NCI-H345 treated with DMSO at 0.1 percent for 48 hours (cell line): ENCODE measurements around the gene ANHX.
"Not testable (repeated sequence)": the region's sequence is repeated elsewhere in the genome, so short reads cannot be mapped to it uniquely, and the experiment has no call there.

Experiments used
- DNase-seq: peaks from one replicate; lab custom pipeline; 2025; ENCODE audit not compliant: unreplicated experiment; lab: John Stamatoyannopoulos, UW

ANHX gene

GRCh38 chr12:133235401-133236112 lies at the start of gene ANHX:
Gene ANHX (minus strand): TSS chr12:133235877. CDS start chr12:133234356, 1,521 bp downstream.
- DNase-seq: no peak

GRCh38 chr12:133264668-133265067 lies 29.0 kb upstream of the ANHX start:
- DNase-seq: not testable (repeated sequence)

GRCh38 chr12:133264173-133264572 lies 28.5 kb upstream of the ANHX start:
- DNase-seq: no peak

- DNase-seq: no peak
Observed at GRCh38 chr12:133256321-133256720, 20.6 kb upstream of the ANHX start.

GRCh38 chr12:133255833-133256232 lies 20.2 kb upstream of the ANHX start:
- DNase-seq: not testable (repeated sequence)

GRCh38 chr12:133251732-133252131 lies 16.1 kb upstream of the ANHX start:
- no peak for DNase-seq

- no peak for DNase-seq
Observed at GRCh38 chr12:133236556-133236955, 879 bp upstream of the ANHX start.

- DNase-seq: no peak
Observed at GRCh38 chr12:133236144-133236543, 467 bp upstream of the ANHX start.

- DNase-seq: no peak
Observed at GRCh38 chr12:133234971-133235370, 706 bp downstream of the ANHX start.

- no peak for DNase-seq
Observed at GRCh38 chr12:133233993-133234564, 1.6 kb downstream of the ANHX start.

- no peak for DNase-seq
Observed at GRCh38 chr12:133233006-133233405, 2.7 kb downstream of the ANHX start.

GRCh38 chr12:133231001-133231400 lies 4.7 kb downstream of the ANHX start:
- no peak for DNase-seq

GRCh38 chr12:133227281-133227852 lies 8.3 kb downstream of the ANHX start:
- no peak for DNase-seq

GRCh38 chr12:133226690-133227089 lies 9.0 kb downstream of the ANHX start:
- no peak for DNase-seq

GRCh38 chr12:133225527-133225926 lies 10.2 kb downstream of the ANHX start:
- DNase-seq: no peak

GRCh38 chr12:133222211-133222610 lies 13.5 kb downstream of the ANHX start:
- DNase-seq: no peak

- DNase-seq: no peak
Observed at GRCh38 chr12:133221241-133221640, 14.4 kb downstream of the ANHX start.

- DNase-seq: no peak
Observed at GRCh38 chr12:133220521-133220920, 15.2 kb downstream of the ANHX start.

- DNase-seq: no peak
Observed at GRCh38 chr12:133217219-133217618, 18.5 kb downstream of the ANHX start.

- no peak for DNase-seq
Observed at GRCh38 chr12:133215724-133216123, 20.0 kb downstream of the ANHX start.

- DNase-seq: no peak
Observed at GRCh38 chr12:133206390-133206789, 29.3 kb downstream of the ANHX start.

- DNase-seq: no peak
Observed at GRCh38 chr12:133204264-133204603, 31.4 kb downstream of the ANHX start.
